DOHH2 (cell line): Measurements from ENCODE around the gene SALL3.

Experiments used
- CTCF ChIP-seq: fragments of 200-600 bp; sonication (generic); IDR thresholded peaks from one replicate; pipeline ENCODE4 v1.5.1; 2014; ENCODE audit warnings: antibody characterized with exemption, mild to moderate bottlenecking, low read depth, low read length; ENCODE audit not compliant: poor library complexity, severe bottlenecking
- EZH2phosphoT487 ChIP-seq: fragments of 200-600 bp; sonication (generic); IDR thresholded peaks from 2 replicates; pipeline ENCODE4 v1.6.1; 2017; ENCODE audit warnings: borderline replicate concordance, mild to moderate bottlenecking, antibody characterized with exemption, low read length, moderate library complexity, mixed read lengths

GRCh38 chr18:78999939-79000338 lies 20.3 kb downstream of the SALL3 start:
- TF ChIP-seq CTCF, result no peak
- TF ChIP-seq EZH2phosphoT487, result no peak
